NCI-H1048 (cell line): ENCODE measurements around the gene PRKCA.

Experiments used
- DNase-seq: peaks from one replicate; lab custom pipeline; 2025; lab: John Stamatoyannopoulos, UW

Gene PRKCA

DNA sequence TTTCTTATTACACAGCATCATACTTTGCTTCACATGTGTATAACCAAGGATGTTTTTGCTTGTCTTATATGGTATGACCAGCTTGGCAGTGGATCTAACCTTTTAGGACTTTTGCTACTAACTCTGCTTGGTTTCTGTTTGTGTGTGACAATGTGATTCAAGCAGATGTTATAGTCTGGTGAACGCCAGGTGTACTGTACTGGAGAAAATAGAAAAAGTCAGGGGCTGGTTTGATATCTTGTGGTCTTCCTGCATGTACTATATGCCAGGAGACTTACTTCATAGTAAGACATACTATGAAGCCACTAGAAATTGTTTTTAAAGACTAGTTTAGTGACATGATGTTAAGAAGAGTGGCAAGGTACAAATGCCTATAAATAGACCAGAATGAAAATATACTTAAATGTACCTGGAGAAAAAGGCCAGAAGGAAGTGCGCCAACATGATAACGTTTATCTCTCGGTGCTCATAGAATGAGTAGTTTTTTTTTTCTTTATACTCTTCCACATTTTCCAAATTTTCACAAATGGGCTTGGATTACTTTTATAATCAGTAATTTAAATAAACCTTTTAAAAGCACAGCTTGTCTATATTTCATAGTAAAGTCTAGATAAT lies 112.3 kb downstream of the PRKCA start:
- DNase-seq: no peak

- no peak for DNase-seq
These were observed 113.2 kb downstream of the PRKCA start for GRCh38 chr17:66415366-66416206.

- DNase-seq: no peak
These were observed 114.0 kb downstream of the PRKCA start for GRCh38 chr17:66416207-66416940.

DNA sequence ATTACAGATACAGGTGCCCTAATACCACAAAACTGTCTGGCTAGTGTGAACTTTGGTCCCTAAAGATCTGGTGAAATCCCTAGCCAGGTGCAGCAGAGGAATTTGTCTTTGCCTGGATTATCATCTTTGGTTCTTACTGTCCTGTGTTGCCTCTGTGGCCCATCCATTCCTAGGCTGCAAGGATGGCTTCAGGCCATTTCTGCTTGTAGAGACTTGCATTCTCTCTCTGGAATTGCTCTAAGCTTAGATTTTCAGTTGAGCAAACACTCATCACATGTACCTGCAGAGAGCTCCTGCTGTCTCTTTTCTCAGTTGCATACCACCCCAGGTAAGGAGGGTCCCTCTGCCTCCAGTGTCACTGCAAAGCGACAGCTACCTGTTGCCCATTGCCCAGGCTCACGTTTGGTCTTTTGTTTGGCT lies 114.9 kb downstream of the PRKCA start:
- DNase-seq: no peak

GRCh38 chr17:66420961-66421371 lies 118.6 kb downstream of the PRKCA start:
- no peak for DNase-seq

DNA sequence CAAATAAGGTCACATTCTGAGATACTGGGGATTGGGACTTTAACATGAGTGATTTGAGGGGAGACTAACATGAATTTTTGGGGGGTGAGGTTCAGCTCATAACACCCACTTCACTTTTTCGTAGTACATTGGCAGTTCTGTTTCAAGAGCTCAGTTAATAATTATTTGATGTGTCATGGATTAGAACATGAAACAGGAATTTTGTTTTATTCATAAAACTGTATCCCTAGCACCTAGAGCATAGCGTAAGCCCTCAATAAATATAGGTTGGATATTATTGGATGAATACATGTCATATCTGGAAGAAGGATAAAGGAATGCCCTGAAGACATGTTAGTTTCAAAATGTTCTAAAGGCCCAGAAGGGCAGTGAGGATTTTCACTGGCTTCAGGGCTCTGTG lies 119.8 kb downstream of the PRKCA start:
- no peak for DNase-seq

GRCh38 chr17:66423056-66423955 lies 120.9 kb downstream of the PRKCA start:
- DNase-seq: peak; percentile 24

GRCh38 chr17:66425756-66426396 lies 123.5 kb downstream of the PRKCA start:
- DNase-seq: no peak

- no peak for DNase-seq
These were observed 124.1 kb downstream of the PRKCA start for GRCh38 chr17:66426397-66427033.

GRCh38 chr17:66427134-66427533 lies 124.7 kb downstream of the PRKCA start:
- no peak for DNase-seq

GRCh38 chr17:66429680-66430079 lies 127.3 kb downstream of the PRKCA start:
- DNase-seq: no peak

- DNase-seq: no peak
These were observed 128.7 kb downstream of the PRKCA start for GRCh38 chr17:66430846-66431795.

GRCh38 chr17:66431910-66432309 lies 129.5 kb downstream of the PRKCA start:
- no peak for DNase-seq

DNA sequence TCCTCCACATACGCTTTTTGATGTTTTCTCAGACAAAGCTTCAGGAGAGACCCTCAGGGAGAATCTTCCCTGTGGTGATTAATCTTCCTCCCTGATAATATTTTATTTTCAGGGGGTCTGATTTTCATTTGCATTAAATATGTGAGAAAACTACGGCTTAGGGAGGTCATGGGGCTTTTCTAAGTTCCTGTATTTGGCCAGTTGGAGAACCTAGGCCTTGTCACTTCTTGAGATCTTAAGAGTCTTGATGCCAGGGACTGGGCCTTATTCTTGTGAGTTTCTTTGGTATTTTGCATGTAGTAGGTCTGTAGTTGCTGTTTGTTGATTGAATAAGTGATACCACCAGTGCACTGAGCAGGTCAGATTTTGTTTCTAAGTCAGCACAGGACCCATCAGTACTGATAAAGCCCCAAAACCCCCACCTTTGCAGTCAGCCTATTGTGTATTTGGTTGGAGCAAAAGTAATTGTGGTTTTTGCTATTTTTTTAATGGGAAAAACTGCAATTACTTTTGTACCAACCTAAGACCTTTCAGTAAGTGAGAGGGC lies 130.1 kb downstream of the PRKCA start:
- no peak for DNase-seq

DNA sequence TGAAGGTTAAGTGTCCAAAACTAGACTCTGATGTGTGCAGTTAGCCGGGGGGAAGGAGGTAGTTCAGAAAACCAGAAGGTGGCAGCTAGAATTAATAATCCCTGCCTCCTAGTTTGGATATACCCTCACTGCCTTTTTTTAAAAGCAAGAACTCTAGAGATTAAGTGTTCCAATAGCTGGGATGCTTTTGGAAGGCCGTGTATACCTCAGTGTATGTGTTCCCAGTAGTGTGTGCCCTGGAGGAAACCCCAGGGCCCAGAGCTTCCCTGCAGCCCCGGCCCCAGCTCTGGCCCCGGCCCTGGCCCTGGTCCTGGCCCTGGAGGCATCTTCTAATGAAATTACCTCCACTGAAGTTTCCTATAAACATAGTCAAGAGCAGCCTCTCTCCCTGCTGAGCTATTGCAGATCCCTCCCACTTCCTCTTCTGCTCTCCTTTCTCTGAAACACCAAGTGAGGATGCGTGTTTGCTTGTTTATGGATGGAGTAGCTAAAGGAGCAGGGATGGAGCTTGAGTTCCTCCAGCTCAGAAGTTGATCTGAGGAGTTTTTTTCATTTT lies 130.7 kb downstream of the PRKCA start:
- DNase-seq: no peak

GRCh38 chr17:66435182-66435581 lies 132.8 kb downstream of the PRKCA start:
- no peak for DNase-seq

GRCh38 chr17:66436631-66437030 lies 134.2 kb downstream of the PRKCA start:
- DNase-seq: no peak

GRCh38 chr17:66437476-66438026 lies 135.1 kb downstream of the PRKCA start:
- no peak for DNase-seq

- no peak for DNase-seq
These were observed 135.7 kb downstream of the PRKCA start for GRCh38 chr17:66438101-66438500.
